Measurements from ENCODE around the gene MACROD2. TPM values are rescaled to one million over a fixed set of nuclear protein-coding genes. Genes with fewer than 3 reads are reported as not detected.

The MACROD2 gene
- total RNA-seq, 2 donors from 2014 or later: 8.0 to 19.4 TPM

DNA sequence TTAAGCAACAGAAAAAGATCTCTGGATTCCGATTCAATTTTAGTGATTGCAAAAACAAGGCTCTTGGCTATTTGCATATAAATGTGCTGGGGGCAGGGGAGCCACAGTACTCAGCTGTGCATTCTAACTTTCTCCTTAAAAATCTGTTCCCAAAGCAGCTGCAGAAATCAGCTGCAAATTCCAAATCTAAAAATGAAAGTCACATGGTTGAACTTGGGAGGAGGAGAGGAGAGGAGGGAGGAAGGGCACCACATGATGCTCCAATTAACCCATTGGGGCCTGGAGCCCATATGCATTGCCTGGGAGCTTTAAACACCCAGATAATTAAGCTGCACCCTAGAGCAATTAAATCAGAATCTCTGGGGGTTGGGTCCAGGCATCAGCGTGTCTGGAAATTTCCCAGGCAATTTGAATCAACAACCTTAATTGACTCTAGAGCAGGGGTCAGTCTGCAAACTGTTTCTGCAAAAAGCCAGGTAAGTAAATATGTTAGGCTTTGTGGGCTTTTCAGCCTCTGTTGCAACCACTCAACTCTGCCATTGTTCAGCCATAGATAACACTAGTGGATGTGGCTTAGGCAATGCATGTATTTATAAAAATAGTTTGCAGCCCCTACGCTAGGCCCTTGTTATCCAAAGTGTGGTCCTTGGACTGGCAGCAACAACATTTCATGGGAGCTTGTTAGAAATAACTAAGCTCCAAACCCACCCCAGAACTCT is 2069.8 kb downstream of the MACROD2 start:
- no peaks in the 10 kb centered on the region for H3K36me3 ChIP-seq
- H3K27ac ChIP-seq: no peak overlapping the region
- DNase-seq (ENCODE audit: low spot score): no peak
- no peaks in the 10 kb centered on the region for H3K27me3 ChIP-seq (replicated peaks; ENCODE audit: insufficient read depth)
- H3K9me3 ChIP-seq: no peaks in the 10 kb centered on the region
- intact Hi-C loops (cut with DNase I): no loop called here
- WGBS: 83% methylated on average over 3 of the region's 3 CpGs
- H3K4me1 ChIP-seq (replicated peaks): no peaks in the 10 kb centered on the region
- no peak overlapping the region for H3K4me3 ChIP-seq
- TF ChIP-seq, protein P1, sequence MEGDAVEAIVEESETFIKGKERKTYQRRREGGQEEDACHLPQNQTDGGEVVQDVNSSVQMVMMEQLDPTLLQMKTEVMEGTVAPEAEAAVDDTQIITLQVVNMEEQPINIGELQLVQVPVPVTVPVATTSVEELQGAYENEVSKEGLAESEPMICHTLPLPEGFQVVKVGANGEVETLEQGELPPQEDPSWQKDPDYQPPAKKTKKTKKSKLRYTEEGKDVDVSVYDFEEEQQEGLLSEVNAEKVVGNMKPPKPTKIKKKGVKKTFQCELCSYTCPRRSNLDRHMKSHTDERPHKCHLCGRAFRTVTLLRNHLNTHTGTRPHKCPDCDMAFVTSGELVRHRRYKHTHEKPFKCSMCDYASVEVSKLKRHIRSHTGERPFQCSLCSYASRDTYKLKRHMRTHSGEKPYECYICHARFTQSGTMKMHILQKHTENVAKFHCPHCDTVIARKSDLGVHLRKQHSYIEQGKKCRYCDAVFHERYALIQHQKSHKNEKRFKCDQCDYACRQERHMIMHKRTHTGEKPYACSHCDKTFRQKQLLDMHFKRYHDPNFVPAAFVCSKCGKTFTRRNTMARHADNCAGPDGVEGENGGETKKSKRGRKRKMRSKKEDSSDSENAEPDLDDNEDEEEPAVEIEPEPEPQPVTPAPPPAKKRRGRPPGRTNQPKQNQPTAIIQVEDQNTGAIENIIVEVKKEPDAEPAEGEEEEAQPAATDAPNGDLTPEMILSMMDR (IDR thresholded peaks at IDR 0.05): no peak
- TF ChIP-seq POLR2A (IDR thresholded peaks at IDR 0.05): no peak
- TF ChIP-seq POLR2AphosphoS5 (IDR thresholded peaks at IDR 0.05): no peak

DNA sequence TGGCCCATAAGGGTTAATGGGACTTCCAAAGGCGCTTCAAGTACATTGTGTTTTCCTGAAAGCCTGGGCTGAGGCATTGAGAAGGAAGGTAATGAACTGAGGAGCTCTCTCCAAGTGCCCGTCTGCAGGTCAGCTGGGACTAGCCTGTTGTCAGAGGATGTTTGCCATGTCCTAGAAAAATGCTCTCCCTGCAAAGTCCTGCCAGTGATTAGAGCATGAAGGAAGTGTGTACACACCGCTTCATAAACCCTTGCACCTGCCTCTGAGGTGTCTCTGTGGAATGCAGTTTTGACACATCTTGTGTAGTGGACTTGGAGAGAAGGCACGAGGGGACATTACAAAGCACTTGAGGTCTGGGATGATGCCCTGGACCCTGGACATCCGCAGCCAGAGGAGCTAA is 2071.3 kb downstream of the MACROD2 start:
- intact Hi-C loops (cut with DNase I): no loop called here
- WGBS: 79% methylated on average over 5 of the region's 5 CpGs
- Histone ChIP-seq H3K27ac (no peak overlapping the region), H3K4me1 (replicated peaks) (no peaks in the 10 kb centered on the region), H3K36me3 (no peaks in the 10 kb centered on the region), H3K4me3 (no peak overlapping the region), H3K9me3 (no peaks in the 10 kb centered on the region), H3K27me3 (replicated peaks; ENCODE audit: insufficient read depth) (no peaks in the 10 kb centered on the region)
- no peak for TF ChIP-seq POLR2AphosphoS5 (IDR thresholded peaks at IDR 0.05)
- TF ChIP-seq, protein P1 (IDR thresholded peaks at IDR 0.05): no peak
- TF ChIP-seq POLR2A (IDR thresholded peaks at IDR 0.05): no peak
- DNase-seq (ENCODE audit: low spot score): no peak

DNA sequence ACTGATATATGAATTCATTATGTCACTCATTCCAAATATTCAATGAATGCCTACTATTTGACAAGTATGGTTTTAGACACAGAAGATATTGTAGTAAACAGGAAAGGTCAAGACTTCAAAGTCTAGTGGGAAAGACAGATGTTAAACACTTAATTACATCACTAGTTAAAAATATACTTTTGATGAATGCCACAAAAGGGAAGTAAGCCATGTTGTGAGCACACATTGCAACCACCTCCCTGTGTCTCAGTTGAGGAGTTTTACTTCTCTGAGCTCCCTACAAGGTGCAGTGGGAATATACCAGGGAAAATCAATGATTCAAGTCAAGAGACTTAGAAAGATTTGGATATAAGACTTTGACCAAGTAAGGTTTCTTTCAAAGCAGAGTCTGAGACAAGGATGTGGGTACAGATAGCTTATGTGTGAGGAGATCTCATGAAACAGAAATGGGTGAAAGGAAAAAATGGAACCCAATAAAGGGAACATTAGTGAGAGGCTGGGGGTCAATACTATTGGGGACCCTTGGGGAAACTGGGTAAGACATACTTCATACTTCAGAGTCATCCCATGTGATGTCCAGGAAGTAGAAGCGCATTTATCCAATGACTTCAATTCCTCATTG is 2074.2 kb downstream of the MACROD2 start:
- Histone ChIP-seq H3K27ac (no peak overlapping the region), H3K4me1 (replicated peaks) (no peaks in the 10 kb centered on the region), H3K27me3 (replicated peaks; ENCODE audit: insufficient read depth) (no peaks in the 10 kb centered on the region), H3K9me3 (no peaks in the 10 kb centered on the region), H3K36me3 (no peaks in the 10 kb centered on the region), H3K4me3 (no peak overlapping the region)
- TF ChIP-seq POLR2AphosphoS5 (IDR thresholded peaks at IDR 0.05): no peak
- TF ChIP-seq POLR2A (IDR thresholded peaks at IDR 0.05): no peak
- TF ChIP-seq, protein P1 (IDR thresholded peaks at IDR 0.05): no peak
- WGBS: 91% methylated on average over 1 of the region's 1 CpG
- intact Hi-C loops (cut with DNase I): no loop called here
- DNase-seq (ENCODE audit: low spot score): no peak

DNA sequence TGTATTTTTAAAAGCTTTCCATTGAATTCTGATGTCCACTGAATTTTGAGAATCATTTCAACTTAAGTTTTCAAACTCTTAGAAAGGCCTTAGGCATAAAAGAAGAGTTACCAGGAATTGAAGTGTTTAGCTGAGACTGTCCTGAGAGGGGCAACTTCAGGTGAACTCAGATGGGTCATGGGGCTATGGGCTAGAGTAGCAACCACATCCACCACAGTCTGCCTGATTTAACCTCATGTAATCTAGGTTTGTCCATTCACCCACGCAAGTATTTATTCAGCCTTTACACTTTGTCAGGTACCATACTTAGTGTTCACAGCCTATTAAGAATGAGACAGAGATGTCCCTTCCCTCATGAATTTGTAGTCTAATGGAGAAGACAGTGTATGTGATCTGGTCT is 2076.9 kb downstream of the MACROD2 start:
- Histone ChIP-seq H3K36me3 (no peaks in the 10 kb centered on the region), H3K27ac (no peak overlapping the region), H3K4me1 (replicated peaks) (no peaks in the 10 kb centered on the region), H3K4me3 (no peak overlapping the region), H3K9me3 (no peaks in the 10 kb centered on the region), H3K27me3 (replicated peaks; ENCODE audit: insufficient read depth) (no peaks in the 10 kb centered on the region)
- DNase-seq (ENCODE audit: low spot score): no peak
- TF ChIP-seq, protein P1 (IDR thresholded peaks at IDR 0.05): no peak
- no peak for TF ChIP-seq POLR2AphosphoS5 (IDR thresholded peaks at IDR 0.05)
- TF ChIP-seq POLR2A (IDR thresholded peaks at IDR 0.05): no peak
- intact Hi-C loops (cut with DNase I): no loop called here
- WGBS: 93% methylated on average over 1 of the region's 1 CpG
